Right lobe of liver (tissue), 6 donors: Measurements from ENCODE around the gene C2. TPM values are rescaled to one million over a fixed set of nuclear protein-coding genes. Genes with fewer than 3 reads are reported as not detected.
"Not testable (repeated sequence)": the region's sequence is repeated elsewhere in the genome, so short reads cannot be mapped to it uniquely, and the experiment has no call there.

Source experiments
- ATAC-seq, 4 donors: fragments of 200-7000 bp; cut with Tn5 transposase; one replicate each; pipeline ENCODE4 v1.9.1; 2020; ENCODE audit warnings: mild to moderate bottlenecking in 4 of 4, moderate library complexity in 4 of 4
- DNase-seq, 3 donors: peaks; one replicate each; pipeline ENCODE4 v3.0.0-alpha.2; 2020
- H3K27ac ChIP-seq, 3 donors: fragments of 200-600 bp; one replicate each; pipeline ENCODE4 v1.8.0; 2022
- H3K27me3 ChIP-seq, 2 donors: fragments of 200-600 bp; one replicate each; pipeline ENCODE4 v1.8.0; 2022
- H3K36me3 ChIP-seq, 4 donors: fragments of 200-600 bp; sonication (generic) in 1 of 4; one replicate each; pipeline versions ENCODE4 v1.5.1 to v1.8.0; 2017 to 2022; ENCODE audit warnings: control low read depth in 1 of 4
- H3K4me1 ChIP-seq, 4 donors: fragments of 200-600 bp; sonication (generic) in 1 of 4; one replicate each; pipeline versions ENCODE4 v1.5.1 to v1.8.0; 2017 to 2022; ENCODE audit warnings: control low read depth in 1 of 4
- H3K4me3 ChIP-seq, 3 donors: fragments of 200-600 bp; one replicate each; pipeline ENCODE4 v1.8.0; 2022
- H3K9me3 ChIP-seq, 4 donors: fragments of 200-600 bp; sonication (generic) in 1 of 4; one replicate each; pipeline versions ENCODE4 v1.5.1 to v1.8.0; 2017 to 2022; ENCODE audit warnings: control low read depth in 1 of 4
- CTCF ChIP-seq, 4 donors: fragments of 200-600 bp in 3 of 4; fragments of 450-650 bp in 1 of 4; IDR thresholded peaks; one replicate each; pipeline versions ENCODE4 v1.5.1 to v1.8.0; 2016 to 2022; ENCODE audit warnings: antibody characterized with exemption in 4 of 4, mild to moderate bottlenecking in 2 of 4
- POLR2A ChIP-seq: fragments of 450-650 bp; IDR thresholded peaks from one replicate; pipeline ENCODE4 v1.6.1; 2017; ENCODE audit warnings: antibody characterized with exemption, mild to moderate bottlenecking
- WGBS: methylation state at CpG from one replicate; pipeline ENCODE4 v1.1.6; 2018; ENCODE audit warnings: low coverage, low lambda C conversion rate; ENCODE audit not compliant: insufficient coverage; ENCODE audit errors: missing lambda C conversion rate; 5-methylcytosine and 5-hydroxymethylcytosine counted together
- intact Hi-C, 2 donors: fragments of 100-400 bp; cut with DNase I; formaldehyde crosslinking; loops; one replicate each; pipeline versions ENCODE4 v1.11.2 to v1.14.1; 2022
- total RNA-seq, 6 experiments: library from RNA; depleted of rRNA in 2 of 6; stranded (reverse); fragments of >200 nt in 2 of 6; fragmentation: NEBNext Ultra II Directional in 3 of 6; extraction: Animal tissue kit (Norgen Biotek cat#: 25700) in 3 of 6; gene quantifications; one replicate each; pipeline versions ENCODE4 v1.1.0 to v1.2.4, GENCODE V29; 2016 to 2023
- donor health status: DM: no; HTN: yes; CAD: no.
- donor health status: DM: no; HTN: no; CAD: no.
- donor health status: DM: no; HTN: no; CAD: no.
- donor health status: DM: no; HTN: yes; CAD: no.
- donor health status: DM: no; HTN: yes; CAD: no.

Gene C2
- total RNA-seq, 6 experiments from 2014 or later: 309 to 739 (median 533) TPM

- Histone ChIP-seq H3K4me1 (peaks cover 0 to 8% (median 0%) of the 10 kb centered on the region in 4 donors), H3K27ac (no peak overlapping the region), H3K36me3 (no peaks in the 10 kb centered on the region), H3K27me3 (no peaks in the 10 kb centered on the region), H3K4me3 (no peak overlapping the region), H3K9me3 (no peaks in the 10 kb centered on the region)
- WGBS: 52% methylated on average over 4 of the region's 4 CpGs
- ATAC-seq (no peak), DNase-seq (no peak)
- intact Hi-C loops: loop anchor here in 1 of 2 donors (10.0 kb wide), 1 partner anchor 46 kb away; the partner anchor contains the start of genes NELFE and SKIC2
- no peak for TF ChIP-seq CTCF (IDR thresholded peaks at IDR 0.05)
- TF ChIP-seq POLR2A: no peak
These were observed 18.7 kb upstream of the C2 start for GRCh38 chr6:31908791-31909190.

- DNase-seq, H3K36me3 ChIP-seq, H3K4me3 ChIP-seq, H3K27ac ChIP-seq, H3K9me3 ChIP-seq, H3K27me3 ChIP-seq, H3K4me1 ChIP-seq, ATAC-seq: not testable (repeated sequence)
- intact Hi-C loops: loop anchor here in 1 of 2 donors (10.0 kb wide), 1 partner anchor 46 kb away; the partner anchor contains the start of genes NELFE and SKIC2
- 89% methylated on average over 7 of the region's 7 CpGs for WGBS
These were observed 18.2 kb upstream of the C2 start for GRCh38 chr6:31909298-31909697.

GRCh38 chr6:31911826-31912585 is 15.5 kb upstream of the C2 start:
- Histone ChIP-seq H3K4me1 (peaks cover 0 to 7% (median 0%) of the 10 kb centered on the region in 4 donors), H3K36me3 (no peaks in the 10 kb centered on the region), H3K4me3 (no peak overlapping the region), H3K27ac (no peak overlapping the region), H3K9me3 (no peaks in the 10 kb centered on the region), H3K27me3 (no peaks in the 10 kb centered on the region)
- TF ChIP-seq POLR2A (no peak), CTCF (IDR thresholded peaks at IDR 0.05) (no peak)
- no peak for DNase-seq
- no peak for ATAC-seq
- 81% methylated on average over 7 of the region's 11 CpGs for WGBS
- intact Hi-C loops: no loop called here

GRCh38 chr6:31915351-31915750 is 12.2 kb upstream of the C2 start:
- Histone ChIP-seq H3K4me3 (no peak overlapping the region), H3K27me3 (no peaks in the 10 kb centered on the region), H3K4me1 (no peaks in the 10 kb centered on the region), H3K9me3 (no peaks in the 10 kb centered on the region), H3K27ac (no peak overlapping the region), H3K36me3 (no peaks in the 10 kb centered on the region)
- DNase-seq: no peak
- TF ChIP-seq POLR2A: no peak
- TF ChIP-seq CTCF (IDR thresholded peaks at IDR 0.05): no peak
- no peak for ATAC-seq
- intact Hi-C loops: no loop called here

GRCh38 chr6:31915756-31916155 is 11.8 kb upstream of the C2 start:
- H3K4me1 ChIP-seq: no peaks in the 10 kb centered on the region
- no peak for ATAC-seq
- 80% methylated on average over 6 of the region's 6 CpGs for WGBS

More at GRCh38 chr6:31915756-31916155, 11.8 kb upstream of the C2 start:
- no peaks in the 10 kb centered on the region for H3K36me3 ChIP-seq
- H3K27me3 ChIP-seq: no peaks in the 10 kb centered on the region
- intact Hi-C loops: no loop called here
- DNase-seq: no peak
- no peak overlapping the region for H3K27ac ChIP-seq
- no peak overlapping the region for H3K4me3 ChIP-seq
- TF ChIP-seq CTCF (IDR thresholded peaks at IDR 0.05) (no peak), POLR2A (no peak)
- H3K9me3 ChIP-seq: no peaks in the 10 kb centered on the region
